ENCODE measurements around the gene KANK2.

Gene KANK2

DNA sequence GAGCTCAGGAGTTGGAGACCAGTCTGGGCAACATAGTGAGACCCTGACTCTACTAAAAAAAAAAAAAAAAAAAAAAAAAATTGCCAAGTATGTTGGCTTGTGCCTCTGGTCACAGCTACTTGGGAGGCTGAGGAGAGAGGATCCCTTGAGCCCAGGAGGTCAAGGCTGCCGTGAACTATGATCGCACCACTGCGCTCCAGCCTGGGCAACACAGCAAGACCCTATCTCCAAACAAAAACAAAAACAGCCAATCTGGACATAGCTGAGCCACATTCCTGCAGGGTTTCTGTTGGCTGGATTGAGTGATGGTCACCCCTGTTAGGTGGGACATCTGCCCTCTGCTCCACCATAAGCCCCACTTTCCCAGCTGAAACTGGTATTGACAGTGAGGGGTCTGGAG is 28.5 kb upstream of the KANK2 start:
- Histone ChIP-seq H3K4me1 (ENCODE audit: insufficient read depth, low read length, severe bottlenecking) (no peaks in the 10 kb centered on the region), H3K27ac (ENCODE audit: low read depth, low read length, poor library complexity, severe bottlenecking) (no peak overlapping the region), H3F3A (ENCODE audit: insufficient read depth, low read length) (no peaks in the 10 kb centered on the region), H3K79me2 (ENCODE audit: insufficient read depth, low read length) (no peaks in the 10 kb centered on the region), H3K9ac (ENCODE audit: low read length) (no peak overlapping the region), H3K36me3 (ENCODE audit: insufficient read depth, low read length) (peaks cover 13% of the 10 kb centered on the region), H3K4me3 (ENCODE audit: low read depth, low read length, poor library complexity, severe bottlenecking) (no peak overlapping the region), H4K20me1 (ENCODE audit: insufficient read depth, low read length) (no peaks in the 10 kb centered on the region), H3K4me2 (ENCODE audit: low read length) (no peak overlapping the region), H3K27me3 (ENCODE audit: insufficient read depth, low read length) (no peaks in the 10 kb centered on the region), H2AFZ (ENCODE audit: low read length) (no peak overlapping the region), H3K9me2 (ENCODE audit: low read depth, low read length) (no peaks in the 10 kb centered on the region), H3K9me3 (ENCODE audit: low read length) (0 out of 2 replicates have a peak, but pooled peaks cover 4% of the 10 kb centered on the region)
- TF ChIP-seq, protein P1, sequence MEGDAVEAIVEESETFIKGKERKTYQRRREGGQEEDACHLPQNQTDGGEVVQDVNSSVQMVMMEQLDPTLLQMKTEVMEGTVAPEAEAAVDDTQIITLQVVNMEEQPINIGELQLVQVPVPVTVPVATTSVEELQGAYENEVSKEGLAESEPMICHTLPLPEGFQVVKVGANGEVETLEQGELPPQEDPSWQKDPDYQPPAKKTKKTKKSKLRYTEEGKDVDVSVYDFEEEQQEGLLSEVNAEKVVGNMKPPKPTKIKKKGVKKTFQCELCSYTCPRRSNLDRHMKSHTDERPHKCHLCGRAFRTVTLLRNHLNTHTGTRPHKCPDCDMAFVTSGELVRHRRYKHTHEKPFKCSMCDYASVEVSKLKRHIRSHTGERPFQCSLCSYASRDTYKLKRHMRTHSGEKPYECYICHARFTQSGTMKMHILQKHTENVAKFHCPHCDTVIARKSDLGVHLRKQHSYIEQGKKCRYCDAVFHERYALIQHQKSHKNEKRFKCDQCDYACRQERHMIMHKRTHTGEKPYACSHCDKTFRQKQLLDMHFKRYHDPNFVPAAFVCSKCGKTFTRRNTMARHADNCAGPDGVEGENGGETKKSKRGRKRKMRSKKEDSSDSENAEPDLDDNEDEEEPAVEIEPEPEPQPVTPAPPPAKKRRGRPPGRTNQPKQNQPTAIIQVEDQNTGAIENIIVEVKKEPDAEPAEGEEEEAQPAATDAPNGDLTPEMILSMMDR (IDR thresholded peaks at IDR 0.05; ENCODE audit: low read length), result no peak

DNA sequence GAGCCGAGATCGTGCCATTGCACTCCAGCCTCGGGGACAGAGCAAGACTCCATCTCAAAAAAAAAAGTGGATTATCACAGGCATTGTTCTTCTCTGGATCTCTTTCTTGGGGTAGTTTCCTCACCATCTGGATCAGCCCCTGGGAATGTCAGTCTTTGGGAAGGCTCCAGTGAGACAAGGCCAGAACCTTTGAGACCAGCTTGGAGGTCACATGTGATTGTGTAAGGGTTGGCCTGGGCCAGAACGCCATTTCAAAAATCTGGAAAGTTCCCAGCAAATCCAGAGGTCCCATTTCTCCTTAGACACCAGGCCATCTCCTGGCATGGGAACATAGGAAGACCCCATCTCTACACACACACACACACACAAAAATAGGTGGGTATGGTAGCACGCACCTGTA is 27.8 kb upstream of the KANK2 start:
- Histone ChIP-seq H3K9me2 (ENCODE audit: low read depth, low read length) (no peaks in the 10 kb centered on the region), H3K36me3 (ENCODE audit: insufficient read depth, low read length) (peaks cover 13% of the 10 kb centered on the region), H3K4me2 (ENCODE audit: low read length) (no peak overlapping the region), H3K4me1 (ENCODE audit: insufficient read depth, low read length, severe bottlenecking) (no peaks in the 10 kb centered on the region), H2AFZ (ENCODE audit: low read length) (no peak overlapping the region), H3K4me3 (ENCODE audit: low read depth, low read length, poor library complexity, severe bottlenecking) (no peak overlapping the region), H3K27ac (ENCODE audit: low read depth, low read length, poor library complexity, severe bottlenecking) (no peak overlapping the region), H3K79me2 (ENCODE audit: insufficient read depth, low read length) (no peaks in the 10 kb centered on the region), H3K9ac (ENCODE audit: low read length) (no peak overlapping the region), H3F3A (ENCODE audit: insufficient read depth, low read length) (no peaks in the 10 kb centered on the region), H3K9me3 (ENCODE audit: low read length) (0 out of 2 replicates have a peak, but pooled peaks cover 4% of the 10 kb centered on the region), H3K27me3 (ENCODE audit: insufficient read depth, low read length) (no peaks in the 10 kb centered on the region), H4K20me1 (ENCODE audit: insufficient read depth, low read length) (no peaks in the 10 kb centered on the region)
- TF ChIP-seq, protein P1 (IDR thresholded peaks at IDR 0.05; ENCODE audit: low read length), result no peak
- TF ChIP-seq EZH2 (IDR thresholded peaks at IDR 0.05; ENCODE audit: borderline replicate concordance, low read length), result no peak

DNA sequence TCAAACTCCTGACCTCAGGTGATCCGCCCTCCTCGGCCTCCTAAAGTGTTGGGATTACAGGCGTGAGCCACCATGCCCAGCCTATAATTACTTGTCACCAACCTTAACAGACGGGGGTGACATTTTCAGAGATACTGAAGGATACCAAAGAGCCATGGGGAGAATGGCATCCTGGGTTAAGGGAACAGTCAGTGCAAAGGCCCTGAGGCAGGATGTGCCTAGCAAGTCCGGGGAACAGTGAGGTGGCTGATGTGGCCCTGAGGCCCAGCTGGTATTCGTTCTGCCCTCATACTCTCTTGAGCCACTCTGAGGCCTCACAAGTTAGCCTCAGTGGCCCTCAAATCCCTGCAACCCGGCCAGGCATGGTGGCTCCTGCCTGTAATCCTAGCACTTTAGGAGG is 27.1 kb upstream of the KANK2 start:
- Histone ChIP-seq H3K4me1 (ENCODE audit: insufficient read depth, low read length, severe bottlenecking) (no peaks in the 10 kb centered on the region), H3K4me3 (ENCODE audit: low read depth, low read length, poor library complexity, severe bottlenecking) (no peak overlapping the region), H3F3A (ENCODE audit: insufficient read depth, low read length) (no peaks in the 10 kb centered on the region), H3K9me3 (ENCODE audit: low read length) (0 out of 2 replicates have a peak, but pooled peaks cover 4% of the 10 kb centered on the region), H3K79me2 (ENCODE audit: insufficient read depth, low read length) (no peaks in the 10 kb centered on the region), H3K9ac (ENCODE audit: low read length) (no peak overlapping the region), H3K27ac (ENCODE audit: low read depth, low read length, poor library complexity, severe bottlenecking) (no peak overlapping the region), H3K36me3 (ENCODE audit: insufficient read depth, low read length) (peaks cover 13% of the 10 kb centered on the region), H3K9me2 (ENCODE audit: low read depth, low read length) (no peaks in the 10 kb centered on the region), H3K27me3 (ENCODE audit: insufficient read depth, low read length) (no peaks in the 10 kb centered on the region), H3K4me2 (ENCODE audit: low read length) (no peak overlapping the region), H4K20me1 (ENCODE audit: insufficient read depth, low read length) (no peaks in the 10 kb centered on the region), H2AFZ (ENCODE audit: low read length) (no peak overlapping the region)
- TF ChIP-seq EZH2 (IDR thresholded peaks at IDR 0.05; ENCODE audit: borderline replicate concordance, low read length), result no peak
- TF ChIP-seq, protein P1 (IDR thresholded peaks at IDR 0.05; ENCODE audit: low read length), result no peak

Measured in OCI-LY1 (cell line).